Peyer's patch (tissue), 4 donors: ENCODE data around the gene TIAM2.

Experiments
- POLR2A ChIP-seq, 2 donors: fragments of 450-650 bp; IDR thresholded peaks; one replicate each; pipeline ENCODE4 v1.5.1; 2017; ENCODE audit warnings: antibody characterized with exemption in 2 of 2, mild to moderate bottlenecking in 2 of 2, moderate library complexity in 2 of 2
- TF ChIP-seq, protein P1 (sequence below), 6 experiments: fragments of 450-650 bp in 4 of 6; fragments of 200-600 bp in 2 of 6; sonication (generic) in 1 of 6; IDR thresholded peaks; one replicate each; pipeline ENCODE4 v1.5.1; 2017 to 2019; ENCODE audit warnings: antibody characterized with exemption in 6 of 6, mild to moderate bottlenecking in 3 of 6, moderate library complexity in 1 of 6

DNA sequence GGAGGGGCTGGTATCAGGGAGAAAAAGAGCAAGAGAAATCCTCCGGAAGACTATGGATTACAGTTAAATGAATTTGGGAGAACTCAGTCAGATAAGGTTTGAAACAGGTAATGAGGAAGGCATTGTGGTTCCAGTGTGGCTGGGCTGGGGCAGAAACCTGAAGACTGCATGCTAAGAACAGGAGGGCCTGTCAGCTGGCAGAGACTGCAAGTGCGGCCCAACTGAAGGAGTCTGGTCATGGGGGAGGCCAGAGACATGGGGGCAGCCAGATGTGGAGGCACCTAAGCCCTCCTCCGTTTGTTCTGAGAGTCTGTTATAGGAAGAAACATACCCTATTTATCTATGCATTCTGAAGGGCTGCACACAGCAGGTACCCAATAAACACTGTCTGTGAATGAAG, 302.6 kb downstream of the TIAM2 start:
- TF ChIP-seq, protein P1, sequence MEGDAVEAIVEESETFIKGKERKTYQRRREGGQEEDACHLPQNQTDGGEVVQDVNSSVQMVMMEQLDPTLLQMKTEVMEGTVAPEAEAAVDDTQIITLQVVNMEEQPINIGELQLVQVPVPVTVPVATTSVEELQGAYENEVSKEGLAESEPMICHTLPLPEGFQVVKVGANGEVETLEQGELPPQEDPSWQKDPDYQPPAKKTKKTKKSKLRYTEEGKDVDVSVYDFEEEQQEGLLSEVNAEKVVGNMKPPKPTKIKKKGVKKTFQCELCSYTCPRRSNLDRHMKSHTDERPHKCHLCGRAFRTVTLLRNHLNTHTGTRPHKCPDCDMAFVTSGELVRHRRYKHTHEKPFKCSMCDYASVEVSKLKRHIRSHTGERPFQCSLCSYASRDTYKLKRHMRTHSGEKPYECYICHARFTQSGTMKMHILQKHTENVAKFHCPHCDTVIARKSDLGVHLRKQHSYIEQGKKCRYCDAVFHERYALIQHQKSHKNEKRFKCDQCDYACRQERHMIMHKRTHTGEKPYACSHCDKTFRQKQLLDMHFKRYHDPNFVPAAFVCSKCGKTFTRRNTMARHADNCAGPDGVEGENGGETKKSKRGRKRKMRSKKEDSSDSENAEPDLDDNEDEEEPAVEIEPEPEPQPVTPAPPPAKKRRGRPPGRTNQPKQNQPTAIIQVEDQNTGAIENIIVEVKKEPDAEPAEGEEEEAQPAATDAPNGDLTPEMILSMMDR (IDR thresholded peaks at IDR 0.05), result no peak
- no peak for TF ChIP-seq POLR2A (IDR thresholded peaks at IDR 0.05)
